ENCODE data around the gene WDR47.

The WDR47 gene

DNA sequence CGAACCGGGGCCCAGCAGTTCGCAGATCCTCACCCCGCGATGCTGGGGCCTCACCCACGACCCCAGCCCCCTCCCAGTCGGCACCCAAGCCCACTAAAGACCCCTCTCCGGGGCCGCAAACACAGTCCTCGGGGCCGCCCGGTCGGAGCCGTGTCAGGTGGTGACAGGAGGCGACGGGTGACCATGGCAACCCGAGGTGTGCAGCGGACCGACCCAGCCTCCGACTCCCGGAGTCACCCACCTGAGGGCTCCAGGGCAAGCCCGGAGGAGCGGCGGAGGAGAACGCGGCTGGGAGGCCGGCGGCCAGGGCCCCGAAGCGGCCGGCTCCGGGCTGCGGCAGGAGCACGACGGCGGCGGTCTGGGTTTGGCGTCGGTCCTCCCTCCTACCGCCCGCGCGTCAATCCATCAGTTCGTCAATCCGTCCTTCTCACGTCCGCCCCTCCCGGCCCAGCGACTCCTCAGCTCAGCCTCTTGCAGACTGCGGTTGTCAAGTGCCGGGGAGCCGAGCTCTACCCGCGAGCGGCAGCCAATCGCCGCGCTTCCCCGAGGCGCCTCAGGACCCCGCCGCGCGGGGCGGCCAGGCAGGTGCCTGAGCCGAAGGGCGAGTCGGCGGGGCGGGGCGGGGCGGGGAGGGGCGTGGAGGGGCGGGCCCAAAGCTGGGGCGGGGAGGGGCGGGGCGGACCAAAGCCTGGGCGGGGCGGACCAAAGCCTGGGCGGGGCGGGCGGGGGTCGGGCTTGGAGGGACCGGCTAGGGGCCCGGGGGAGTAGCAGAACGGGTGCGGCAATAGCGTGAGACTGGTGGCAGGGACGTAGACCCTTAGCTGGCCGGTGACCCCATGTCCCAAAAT is at the start of gene WDR47:
Gene WDR47, minus strand, starts transcription at position 482 of the 848 bp plus-strand sequence. CDS start 18,590 bp downstream, outside the sequence.
- FAIRE-seq (no peak), DNase-seq (ENCODE audit: insufficient read length, low spot score) (peak; percentile 90)

- no peak for FAIRE-seq
- DNase-seq (ENCODE audit: insufficient read length, low spot score): no peak
These were observed 49.4 kb upstream of the WDR47 start for GRCh38 chr1:109091078-109091838.

- FAIRE-seq (no peak), DNase-seq (ENCODE audit: insufficient read length, low spot score) (peak; percentile 56)
These were observed 48.5 kb upstream of the WDR47 start, which contains the start of gene TMEM167B for GRCh38 chr1:109090196-109091077. TMEM167B (plus strand) TSS chr1:109090764; CDS start chr1:109090873, 109 bp downstream.

- no peak for FAIRE-seq
- DNase-seq (ENCODE audit: insufficient read length, low spot score): no peak
These were observed 47.5 kb upstream of the WDR47 start for GRCh38 chr1:109089242-109090015.

- no peak for FAIRE-seq
- no peak for DNase-seq (ENCODE audit: insufficient read length, low spot score)
These were observed 42.9 kb upstream of the WDR47 start for GRCh38 chr1:109084563-109085517.

- FAIRE-seq (no peak), DNase-seq (ENCODE audit: insufficient read length, low spot score) (no peak)
These were observed 42.0 kb upstream of the WDR47 start for GRCh38 chr1:109083923-109084322.

- DNase-seq (ENCODE audit: insufficient read length, low spot score) (no peak), FAIRE-seq (no peak)
These were observed 41.6 kb upstream of the WDR47 start for GRCh38 chr1:109083501-109083900.

- FAIRE-seq: no peak
- DNase-seq (ENCODE audit: insufficient read length, low spot score): no peak
These were observed 38.7 kb upstream of the WDR47 start for GRCh38 chr1:109080441-109081082.

DNA sequence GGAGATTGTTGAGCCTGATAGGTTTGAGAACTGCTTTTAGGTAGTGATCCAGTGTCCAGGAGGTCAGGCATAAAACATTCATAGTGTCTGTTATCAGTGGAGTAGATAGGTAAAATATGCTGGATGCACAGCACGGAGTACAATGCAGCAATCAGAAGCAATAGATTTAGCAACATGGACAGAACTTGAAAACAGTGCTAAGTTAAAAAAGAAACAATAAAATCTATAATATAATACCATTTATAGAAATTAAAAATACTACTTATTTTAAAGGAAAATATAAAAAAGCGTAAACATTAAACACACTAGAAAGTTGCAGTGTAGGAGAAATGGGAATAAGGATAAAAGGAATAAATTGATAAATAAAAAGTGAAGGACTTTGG is 37.3 kb upstream of the WDR47 start:
- FAIRE-seq (no peak), DNase-seq (ENCODE audit: insufficient read length, low spot score) (no peak)

- DNase-seq (ENCODE audit: insufficient read length, low spot score) (no peak), FAIRE-seq (no peak)
These were observed 36.4 kb upstream of the WDR47 start for GRCh38 chr1:109078317-109078716.

DNA sequence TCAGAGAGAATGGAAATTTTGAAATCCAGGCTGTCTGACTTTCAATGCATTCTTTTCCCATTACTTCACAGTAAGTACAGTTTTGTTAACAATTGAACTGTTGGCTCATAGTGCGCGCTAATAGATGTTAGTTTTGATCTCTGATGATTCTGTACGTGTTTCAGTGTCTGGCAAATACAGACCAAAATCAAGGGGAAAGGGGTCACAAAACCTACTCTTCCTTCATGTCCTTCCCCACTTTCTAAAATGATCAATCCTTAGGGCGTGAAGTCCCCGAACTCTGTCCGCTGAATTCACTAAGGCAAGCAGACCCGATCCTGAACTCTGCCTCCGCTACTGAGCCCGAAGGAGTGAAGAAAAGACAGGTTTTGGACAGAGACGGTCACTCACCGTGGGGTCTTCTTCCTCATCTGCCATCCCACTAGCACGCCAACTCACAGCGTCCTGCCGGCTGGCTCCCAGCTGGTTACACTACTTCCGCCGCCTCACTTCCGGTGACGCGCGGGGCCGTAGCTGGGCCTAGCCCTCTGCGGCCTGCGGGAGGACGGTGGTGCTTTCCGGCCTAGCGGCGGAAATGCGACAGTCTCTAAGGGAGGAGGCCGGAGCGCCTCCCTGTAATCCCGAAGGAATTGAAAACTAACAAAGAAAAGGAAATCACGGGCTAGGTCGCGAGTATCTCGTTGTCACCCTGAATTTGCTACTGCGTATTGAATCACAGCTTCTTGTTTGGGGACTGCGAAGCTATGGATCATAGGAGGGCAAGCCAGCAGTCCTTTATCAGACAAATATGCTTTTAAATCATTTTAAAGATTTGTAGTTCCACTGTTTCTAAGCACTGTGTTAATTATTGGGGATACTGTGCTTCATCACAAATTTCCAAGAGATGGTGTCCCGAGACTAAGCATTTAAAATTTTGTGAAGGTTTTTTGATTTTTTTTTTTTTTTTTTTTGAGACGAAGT is 33.9 kb upstream of the WDR47 start, which contains the start of gene TAF13:
Gene TAF13, minus strand, starts transcription at position 473 of the 960 bp plus-strand sequence. Its CDS starts 56 bp downstream, at position 417.
- DNase-seq (ENCODE audit: insufficient read length, low spot score) (peak; percentile 91), FAIRE-seq (peak; percentile 54)

DNA sequence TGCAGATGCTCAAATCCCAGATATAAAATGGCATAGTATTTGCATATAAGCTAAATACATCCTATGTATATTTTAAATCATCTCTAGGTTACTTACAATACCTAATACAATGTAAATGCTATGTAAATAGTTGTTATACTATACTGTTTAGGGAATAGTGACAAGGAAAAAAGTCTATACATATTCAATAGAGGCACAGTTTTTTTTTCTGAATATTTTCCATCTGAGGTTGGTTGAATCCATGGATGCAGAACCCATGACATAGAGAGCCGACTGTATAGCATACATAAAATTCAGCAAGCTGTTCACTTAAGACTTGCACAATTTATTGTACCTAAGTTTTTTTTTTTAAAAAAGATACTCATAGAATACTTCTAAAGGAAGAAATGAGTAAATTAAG is 27.4 kb upstream of the WDR47 start:
- no peak for FAIRE-seq
- no peak for DNase-seq (ENCODE audit: insufficient read length, low spot score)

- no peak for DNase-seq (ENCODE audit: insufficient read length, low spot score)
- FAIRE-seq: no peak
These were observed 26.0 kb upstream of the WDR47 start for GRCh38 chr1:109067883-109068282.

GRCh38 chr1:109065137-109065536 is 23.2 kb upstream of the WDR47 start:
- DNase-seq (ENCODE audit: insufficient read length, low spot score) (no peak), FAIRE-seq (no peak)

- DNase-seq (ENCODE audit: insufficient read length, low spot score) (no peak), FAIRE-seq (no peak)
These were observed 19.3 kb upstream of the WDR47 start for GRCh38 chr1:109061183-109061582.

DNA sequence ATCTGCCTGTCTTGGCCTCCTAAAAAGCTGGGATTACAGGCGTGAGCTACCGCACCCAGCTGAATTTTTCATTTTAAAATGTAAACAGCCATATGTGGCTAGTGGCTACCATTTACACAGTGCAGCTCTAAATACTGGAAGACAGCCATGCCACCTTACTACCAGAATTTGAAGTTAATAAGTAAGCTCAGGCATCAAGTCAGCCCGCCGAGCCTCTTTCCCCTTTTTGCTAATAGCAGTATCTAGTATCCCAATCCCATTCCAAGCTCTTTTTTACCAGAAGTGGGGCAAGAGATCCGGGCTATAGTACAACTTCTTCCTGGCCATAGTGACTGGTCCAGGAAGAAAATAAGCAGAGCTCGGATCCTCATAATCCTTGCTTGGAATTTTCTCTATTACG is 18.8 kb upstream of the WDR47 start:
- DNase-seq (ENCODE audit: insufficient read length, low spot score) (no peak), FAIRE-seq (no peak)

GRCh38 chr1:109059026-109059425 is 17.1 kb upstream of the WDR47 start:
- DNase-seq (ENCODE audit: insufficient read length, low spot score): no peak
- FAIRE-seq: no peak

All from HTR-8/SVneo (cell line).